ENCODE measurements around the gene SFTPD.

GRCh38 chr10:79995979-79996634, 47.2 kb upstream of the SFTPD start:
- TF ChIP-seq CTCF (IDR thresholded peaks at IDR 0.05; ENCODE audit: low read depth, low read length) (no peak), EZH2phosphoT487 (IDR thresholded peaks at IDR 0.05; ENCODE audit: low read depth) (no peak)
